Measurements from ENCODE around the gene SH3BGR. TPM values are rescaled to one million over a fixed set of nuclear protein-coding genes. Genes with fewer than 3 reads are reported as not detected.

The SH3BGR gene
- total and polyA plus RNA-seq, 2 of the 8 experiments (the other 6 are each of a cell fraction or from before 2014, with no cell fraction given): 2.1 to 5.9 TPM

- ChIA-PET CTCF (ENCODE audit: partially characterized antibody) (interaction anchor here (0.8 to 3.4 kb wide), 6 partner anchors 12 to 192 kb away, joined by 3 to 18 read pairs (median 4); no protein-coding TSS in a partner anchor), POLR2A (ENCODE audit: partially characterized antibody) (interaction anchor here (1.0 kb wide), 1 partner anchor 25 kb away, joined by 3 read pairs; no protein-coding TSS in a partner anchor)
- peak overlapping the region; percentile 54 for H4K91ac ChIP-seq (replicated peaks; ENCODE audit: insufficient read length, low read length)
- no peaks in the 10 kb centered on the region for H4K20me1 ChIP-seq (replicated peaks in 1 of 2; ENCODE audit: control insufficient read depth in 1 of 2, insufficient read depth in 2 of 2, low read length in 2 of 2)
- no peak overlapping the region for H2AFZ ChIP-seq (ENCODE audit: low read length)
- no peak overlapping the region for H3K14ac ChIP-seq (ENCODE audit: insufficient read length)
- H3K4me1 ChIP-seq (replicated peaks in 1 of 4; ENCODE audit: control insufficient read depth in 3 of 4, insufficient read depth in 4 of 4, low read length in 3 of 4): no peaks in the 10 kb centered on the region; a peak in 1 of 7 replicates
- H3K4ac ChIP-seq (replicated peaks; ENCODE audit: insufficient read length, low read depth, low read length): peak overlapping the region; percentile 11
- no peaks in the 10 kb centered on the region for H3K36me3 ChIP-seq (ENCODE audit: control insufficient read depth in 2 of 4, insufficient read depth in 4 of 4, low read length in 3 of 4)
- H3K79me1 ChIP-seq (ENCODE audit: low read depth, low read length): no peaks in the 10 kb centered on the region
- H2BK12ac ChIP-seq (ENCODE audit: low read depth, low read length): no peak overlapping the region
- no peak overlapping the region for H3K4me2 ChIP-seq (ENCODE audit: insufficient read depth in 1 of 2, low read depth in 2 of 2, low read length in 2 of 2)
- 92% methylated on average over 1 of the region's 1 CpG; no CpG with 5 or more reads in 1 of the 2 experiments for WGBS, 2 experiments (ENCODE audit: extremely low coverage in 1 of 2, insufficient coverage in 1 of 2, insufficient read length in 1 of 2, insufficient replicate concordance in 2 of 2, low coverage in 1 of 2, low lambda C conversion rate in 2 of 2, missing lambda C conversion rate in 1 of 2)
- H3K27me3 ChIP-seq (replicated peaks in 1 of 4; ENCODE audit: control insufficient read depth in 3 of 4, extremely low read depth in 1 of 4, insufficient read depth in 3 of 4, low read length in 3 of 4): no peaks in the 10 kb centered on the region; a peak in 1 of 7 replicates
- H3K27ac ChIP-seq (ENCODE audit: low read depth, low read length): no peak overlapping the region
- peak overlapping the region; percentile 74; the same call in 1 of the 2 replicates for H2BK20ac ChIP-seq (ENCODE audit: low read length)
- DNase-seq (ENCODE audit: low read depth in 1 of 2, low spot score in 2 of 2) (no peak), FAIRE-seq (no peak)
- no peak overlapping the region for H2AK5ac ChIP-seq (ENCODE audit: low read depth, low read length)
- H4K5ac ChIP-seq (ENCODE audit: insufficient read length, low read depth, low read length): no peak overlapping the region
- no peak overlapping the region for H3K4me3 ChIP-seq (ENCODE audit: extremely low read depth in 1 of 4, insufficient read depth in 2 of 4, low read depth in 3 of 4, low read length in 4 of 4)
- no peak overlapping the region for H2BK15ac ChIP-seq (ENCODE audit: low read length)
- H3K9ac ChIP-seq (replicated peaks in 1 of 4; ENCODE audit: extremely low read depth in 1 of 4, low read depth in 3 of 4, low read length in 3 of 4): no peak overlapping the region
- no peak overlapping the region for H2BK5ac ChIP-seq (ENCODE audit: low read depth, low read length)
- no peak overlapping the region for H4K8ac ChIP-seq (ENCODE audit: extremely low read depth, insufficient read depth, low read length)
- H2BK120ac ChIP-seq (replicated peaks; ENCODE audit: low read depth, low read length): no peak overlapping the region
- no peak overlapping the region for H3K56ac ChIP-seq (replicated peaks; ENCODE audit: insufficient read length, low read depth, low read length)
- H3K23me2 ChIP-seq (ENCODE audit: low read depth, low read length): no peaks in the 10 kb centered on the region
- no peak overlapping the region for H3K23ac ChIP-seq (ENCODE audit: insufficient read length)
- no peaks in the 10 kb centered on the region for H3K79me2 ChIP-seq (ENCODE audit: control insufficient read depth in 1 of 2, insufficient read depth in 2 of 2, low read length in 2 of 2)
- peaks cover 0 to 2% of the 10 kb centered on the region in 2 experiments; a peak in 1 of 4 replicates for H3K9me3 ChIP-seq (ENCODE audit: insufficient read depth in 2 of 2, low read depth in 1 of 2, low read length in 1 of 2)
- no peak overlapping the region for H3K18ac ChIP-seq (ENCODE audit: extremely low read depth, low read length)
- TF ChIP-seq RBBP5 (IDR thresholded peaks at IDR 0.05; ENCODE audit: borderline replicate concordance, low read depth, low read length) (no peak), KDM1A (IDR thresholded peaks at IDR 0.05; ENCODE audit: borderline replicate concordance, low read length) (no peak), HDAC6 (IDR thresholded peaks at IDR 0.05; ENCODE audit: low read depth, low read length) (no peak), NANOG (IDR thresholded peaks at IDR 0.05; ENCODE audit: insufficient read depth, low read depth, low read length, poor library complexity, severe bottlenecking) (no peak), POU5F1 (IDR thresholded peaks at IDR 0.05; ENCODE audit: low read depth, low read length) (no peak), HDAC2 (IDR thresholded peaks at IDR 0.05; ENCODE audit: borderline replicate concordance in 1 of 2, low read depth in 2 of 2, low read length in 2 of 2) (no peak), KDM5A (IDR thresholded peaks at IDR 0.05; ENCODE audit: low read length) (no peak), SRF (IDR thresholded peaks at IDR 0.05; ENCODE audit: low read depth, low read length) (no peak), RNF2 (IDR thresholded peaks at IDR 0.05; ENCODE audit: borderline replicate concordance, low read depth, low read length, missing control alignments, poor library complexity, severe bottlenecking) (no peak), TBP (IDR thresholded peaks at IDR 0.05; ENCODE audit: low read depth, low read length) (no peak), SIRT6 (IDR thresholded peaks at IDR 0.05; ENCODE audit: low read length) (no peak), POLR2AphosphoS5 (IDR thresholded peaks at IDR 0.05; ENCODE audit: low read depth, low read length) (no peak), USF2 (IDR thresholded peaks at IDR 0.05; ENCODE audit: low read length) (no peak)
Measured at GRCh38 chr21:39523915-39524314, 72.1 kb downstream of the SH3BGR start.
